ENCODE results near the gene CDC14C.
"Not testable (repeated sequence)": the region's sequence is repeated elsewhere in the genome, so short reads cannot be mapped to it uniquely, and the experiment has no call there.

CDC14C gene

GRCh38 chr7:48899932-48900331 lies 24.4 kb upstream of the CDC14C start:
- TF ChIP-seq CTCF (IDR thresholded peaks at IDR 0.05; ENCODE audit: control extremely low read depth, extremely low read depth, low read depth, missing control alignments), result no peak
- ChIA-PET CTCF (no interaction called here), POLR2A (no interaction called here)
- no peak for DNase-seq (ENCODE audit: extremely low spot score)

- POLR2A ChIA-PET, result no interaction called here
- no peak for TF ChIP-seq CTCF (IDR thresholded peaks at IDR 0.05; ENCODE audit: control extremely low read depth, extremely low read depth, low read depth, missing control alignments)
- DNase-seq (ENCODE audit: extremely low spot score), result no peak
- CTCF ChIA-PET, result interaction anchor here (1.6 kb wide), 1 partner anchor 8 kb away, joined by 3 read pairs; no protein-coding TSS in a partner anchor
Observed at GRCh38 chr7:48901966-48902365, 22.4 kb upstream of the CDC14C start.

- no peak for DNase-seq (ENCODE audit: extremely low spot score)
- ChIA-PET CTCF (no interaction called here), POLR2A (no interaction called here)
- TF ChIP-seq CTCF (IDR thresholded peaks at IDR 0.05; ENCODE audit: control extremely low read depth, extremely low read depth, low read depth, missing control alignments), result no peak
Observed at GRCh38 chr7:48904975-48905374, 19.4 kb upstream of the CDC14C start.

- DNase-seq (ENCODE audit: extremely low spot score); CTCF ChIA-PET; POLR2A ChIA-PET: not testable (repeated sequence)
Observed at GRCh38 chr7:48905686-48906085, 18.7 kb upstream of the CDC14C start.

GRCh38 chr7:48909887-48910286 lies 14.5 kb upstream of the CDC14C start:
- POLR2A ChIA-PET; CTCF ChIA-PET; DNase-seq (ENCODE audit: extremely low spot score): not testable (repeated sequence)

GRCh38 chr7:48931481-48931880 lies 7.1 kb downstream of the CDC14C start:
- no peak for TF ChIP-seq CTCF (IDR thresholded peaks at IDR 0.05; ENCODE audit: control extremely low read depth, extremely low read depth, low read depth, missing control alignments)
- ChIA-PET POLR2A (no interaction called here), CTCF (no interaction called here)
- no peak for DNase-seq (ENCODE audit: extremely low spot score)

- DNase-seq (ENCODE audit: extremely low spot score), result no peak
- TF ChIP-seq CTCF (IDR thresholded peaks at IDR 0.05; ENCODE audit: control extremely low read depth, extremely low read depth, low read depth, missing control alignments), result no peak
- ChIA-PET POLR2A (no interaction called here), CTCF (no interaction called here)
Observed at GRCh38 chr7:48932126-48932910, 8.0 kb downstream of the CDC14C start.

GRCh38 chr7:48933549-48934085 lies 9.3 kb downstream of the CDC14C start:
- TF ChIP-seq CTCF (IDR thresholded peaks at IDR 0.05; ENCODE audit: control extremely low read depth, extremely low read depth, low read depth, missing control alignments), result no peak
- DNase-seq (ENCODE audit: extremely low spot score), result no peak
- POLR2A ChIA-PET, result no interaction called here
- CTCF ChIA-PET, result no interaction called here

Measured in GM10248 (cell line).